C4-2B (cell line): ENCODE results near the gene KSR2.

Experiments used
- CTCF ChIP-seq: fragments of 450-650 bp; conservative IDR thresholded peaks from 2 replicates; pipeline ENCODE4 v1.5.1; 2017; ENCODE audit warnings: mild to moderate bottlenecking
- ZFX ChIP-seq: fragments of 450-650 bp; IDR thresholded peaks from 2 replicates; pipeline ENCODE4 v1.6.1; 2017

- TF ChIP-seq CTCF (no peak), ZFX (no peak)
These were observed 281.8 kb downstream of the KSR2 start for GRCh38 chr12:117686911-117687377.
